Upper lobe of left lung (tissue), 6 donors: Measurements from ENCODE around the gene UNKL. TPM values are rescaled to one million over a fixed set of nuclear protein-coding genes. Genes with fewer than 3 reads are reported as not detected.
A peak's percentile ranks its signal among the peaks of the same experiment; 100 is the strongest.

ENCODE experiments used
- ATAC-seq, 2 donors: fragments of 200-7000 bp; cut with Tn5 transposase; one replicate each; pipeline ENCODE4 v1.9.1; 2022; ENCODE audit warnings: mild to moderate bottlenecking in 2 of 2, moderate library complexity in 2 of 2; ENCODE audit not compliant: low FRiP score in 2 of 2
- DNase-seq, 2 donors: peaks; one replicate each; pipeline ENCODE4 v3.0.0-alpha.2; 2019 to 2020
- H3K27ac ChIP-seq, 4 donors: fragments of 200-600 bp; sonication (generic); one replicate each; pipeline ENCODE4 v1.5.1; 2016 to 2019
- H3K27me3 ChIP-seq, 4 donors: fragments of 200-600 bp; sonication (generic); one replicate each; pipeline ENCODE4 v1.5.1; 2017 to 2019
- H3K36me3 ChIP-seq, 4 donors: fragments of 200-600 bp; sonication (generic); one replicate each; pipeline ENCODE4 v1.5.1; 2016 to 2019
- H3K4me1 ChIP-seq, 4 donors: fragments of 200-600 bp; sonication (generic); one replicate each; pipeline ENCODE4 v1.5.1; 2018 to 2019
- H3K4me3 ChIP-seq, 4 donors: fragments of 200-600 bp; sonication (generic); one replicate each; pipeline ENCODE4 v1.5.1; 2017 to 2019; ENCODE audit warnings: mild to moderate bottlenecking in 2 of 4, moderate library complexity in 1 of 4
- H3K9me3 ChIP-seq, 4 donors: fragments of 200-600 bp; sonication (generic); one replicate each; pipeline ENCODE4 v1.5.1; 2018 to 2019
- CTCF ChIP-seq, 6 experiments: fragments of 450-650 bp in 4 of 6; fragments of 200-600 bp in 2 of 6; sonication (generic) in 2 of 6; IDR thresholded peaks; one replicate each; pipeline ENCODE4 v1.5.1; 2016 to 2019; ENCODE audit warnings: antibody characterized with exemption in 6 of 6
- EP300 ChIP-seq, 4 donors: sonication (generic); formaldehyde crosslinking; IDR thresholded peaks; one replicate each; pipeline ENCODE4 v1.5.1; 2017; ENCODE audit warnings: antibody characterized with exemption in 4 of 4, control low read depth in 2 of 4
- POLR2A ChIP-seq, 4 donors: fragments of 450-650 bp; IDR thresholded peaks; one replicate each; pipeline ENCODE4 v1.5.1; 2016 to 2017; ENCODE audit warnings: antibody characterized with exemption in 4 of 4, mild to moderate bottlenecking in 2 of 4
- POLR2AphosphoS5 ChIP-seq, 2 donors: sonication (generic); formaldehyde crosslinking; IDR thresholded peaks; one replicate each; pipeline ENCODE4 v1.5.1; 2017; ENCODE audit warnings: antibody characterized with exemption in 2 of 2
- WGBS, 2 donors: methylation state at CpG; one replicate each; pipeline ENCODE4 v1.1.5; 2017 to 2018; 5-methylcytosine and 5-hydroxymethylcytosine counted together
- total RNA-seq, 6 donors: library from RNA; depleted of rRNA in 4 of 6; stranded (reverse); fragments of >200 nt in 4 of 6; gene quantifications; one replicate each; pipeline versions ENCODE4 v1.1.0 to v1.2.1, GENCODE V29; 2016 to 2021
- donor health status: DM: no; HTN: no; CAD: no; lungs with moderate emphysema.
- donor health status: DM: no; HTN: yes; CAD: no; lungs with severe emphysema.

Gene UNKL
- total RNA-seq, 6 donors from 2014 or later, result 7.6 to 83.8 (median 28.0) TPM

- peak in 1 of 2 donors; percentile 78 for DNase-seq
- 92 to 94% methylated on average over 9 to 46 of the region's 46 CpGs for WGBS, 2 donors
- Histone ChIP-seq H3K27ac (no peak overlapping the region), H3K36me3 (peaks cover 11 to 38% (median 21%) of the 10 kb centered on the region in 4 donors), H3K4me3 (no peak overlapping the region), H3K9me3 (no peaks in the 10 kb centered on the region), H3K4me1 (peaks cover 9 to 18% (median 17%) of the 10 kb centered on the region in 4 donors), H3K27me3 (no peaks in the 10 kb centered on the region)
- no peak for TF ChIP-seq POLR2AphosphoS5 (IDR thresholded peaks at IDR 0.05)
- TF ChIP-seq CTCF (IDR thresholded peaks at IDR 0.05), result no peak
- TF ChIP-seq POLR2A (IDR thresholded peaks at IDR 0.05), result no peak
- no peak for TF ChIP-seq EP300 (IDR thresholded peaks at IDR 0.05)
- no peak for ATAC-seq
Measured at GRCh38 chr16:1374418-1375297, 39.8 kb downstream of the UNKL start.

DNA sequence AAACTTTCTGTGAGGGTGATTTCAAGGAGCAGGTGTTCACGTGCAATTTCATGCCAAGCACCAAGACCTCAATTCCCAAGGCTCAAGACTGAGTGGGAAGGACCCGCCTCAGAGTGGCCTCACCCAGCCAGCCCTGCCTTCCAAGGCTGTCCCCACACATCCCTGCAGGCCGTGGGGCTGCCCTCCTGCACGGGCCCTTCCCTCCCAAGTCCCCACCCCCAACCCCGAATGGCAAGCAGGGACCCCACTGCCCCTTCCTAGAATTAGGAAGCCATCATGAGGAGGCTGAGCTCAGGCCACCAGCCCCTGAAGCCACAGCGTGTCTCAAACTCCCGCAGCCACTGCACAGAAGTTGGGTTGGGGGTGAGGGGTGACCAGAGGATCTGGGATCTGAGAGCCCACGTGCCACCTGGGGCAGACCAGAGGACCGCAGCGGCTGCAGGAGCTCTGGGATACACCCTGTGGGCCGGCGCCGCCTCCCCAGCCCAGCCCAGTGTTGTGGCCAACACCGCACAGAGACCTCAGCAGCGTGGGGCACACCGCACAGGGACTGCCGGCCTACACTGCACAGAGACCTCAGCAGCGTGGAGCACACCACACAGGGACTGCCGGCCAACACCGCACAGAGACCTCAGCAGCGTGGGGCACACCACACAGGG is 42.1 kb downstream of the UNKL start:
- peaks cover 12 to 50% (median 28%) of the 10 kb centered on the region in 4 donors for H3K36me3 ChIP-seq
- no peak overlapping the region for H3K4me3 ChIP-seq
- H3K27ac ChIP-seq, result no peak overlapping the region
- WGBS, 2 donors, result 96 to 97% methylated on average over 2 to 15 of the region's 21 CpGs
- H3K27me3 ChIP-seq, result no peaks in the 10 kb centered on the region
- H3K4me1 ChIP-seq, result no peaks in the 10 kb centered on the region
- peak in 1 of 2 donors; percentile 64 for DNase-seq
- no peak for ATAC-seq
- H3K9me3 ChIP-seq, result no peaks in the 10 kb centered on the region
- TF ChIP-seq POLR2A (IDR thresholded peaks at IDR 0.05) (no peak), EP300 (IDR thresholded peaks at IDR 0.05) (no peak), POLR2AphosphoS5 (IDR thresholded peaks at IDR 0.05) (no peak), CTCF (IDR thresholded peaks at IDR 0.05) (no peak)

DNA sequence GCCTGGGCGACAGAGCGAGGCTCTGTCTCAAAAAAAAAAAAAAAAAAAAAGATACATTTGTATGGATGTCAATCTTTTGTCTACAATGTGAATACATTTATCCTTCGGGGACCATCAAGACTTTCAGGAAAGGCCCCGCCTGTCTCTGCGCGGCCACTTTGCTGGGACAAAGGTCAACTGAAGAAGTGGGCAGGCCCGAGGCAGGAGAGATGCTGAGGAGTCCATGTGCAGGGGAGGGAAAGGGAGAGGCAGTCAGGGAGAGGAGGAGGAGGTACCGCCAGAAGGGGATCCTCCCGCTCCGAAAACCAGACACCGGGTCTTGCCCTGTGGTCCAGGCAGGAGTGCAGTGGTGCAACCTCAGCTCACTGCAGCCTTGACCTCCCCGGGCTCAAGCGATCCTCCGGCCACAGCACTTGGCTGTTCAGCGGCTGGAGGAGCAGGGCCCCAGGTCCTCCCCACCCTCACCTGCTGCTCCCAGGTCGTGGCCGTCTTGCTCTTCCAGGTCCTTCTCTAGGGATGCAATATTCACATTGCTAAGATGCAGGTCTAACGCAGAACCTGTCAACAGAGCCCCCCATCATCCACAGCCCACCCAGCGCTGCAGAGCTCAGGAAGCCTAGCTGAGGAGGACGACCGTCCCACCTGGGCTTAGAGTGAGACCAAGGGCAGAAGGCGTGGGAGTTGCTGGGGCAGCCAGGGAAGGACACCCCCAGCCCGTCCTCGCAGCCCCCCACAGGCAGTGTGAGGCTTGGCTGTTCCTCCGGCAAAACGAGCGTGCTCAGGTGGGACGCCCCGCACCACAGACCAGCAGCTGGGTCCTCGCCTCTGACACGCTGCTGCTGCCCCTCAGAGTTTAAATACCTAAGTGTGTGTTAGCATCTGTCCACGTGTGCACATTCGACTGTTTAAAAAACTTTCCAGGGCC is 43.2 kb downstream of the UNKL start:
- ATAC-seq (no peak), DNase-seq (peak in 1 of 2 donors; percentile 63)
- WGBS, 2 donors, result 92 to 94% methylated on average over 32 to 33 of the region's 33 CpGs

More for the DNA sequence above, 43.2 kb downstream of the UNKL start:
- H3K9me3 ChIP-seq, result no peaks in the 10 kb centered on the region
- H3K4me1 ChIP-seq, result no peaks in the 10 kb centered on the region
- no peak overlapping the region for H3K4me3 ChIP-seq
- TF ChIP-seq CTCF (IDR thresholded peaks at IDR 0.05), result no peak
- no peak for TF ChIP-seq POLR2A (IDR thresholded peaks at IDR 0.05)
- no peak for TF ChIP-seq EP300 (IDR thresholded peaks at IDR 0.05)
- TF ChIP-seq POLR2AphosphoS5 (IDR thresholded peaks at IDR 0.05), result no peak
- peaks cover 14 to 58% (median 35%) of the 10 kb centered on the region in 4 donors for H3K36me3 ChIP-seq
- H3K27ac ChIP-seq, result no peak overlapping the region
- H3K27me3 ChIP-seq, result no peaks in the 10 kb centered on the region
